Adrenal gland (tissue), 12 donors: Measurements from ENCODE around the gene SLC1A5. TPM values are rescaled to one million over a fixed set of nuclear protein-coding genes. Genes with fewer than 3 reads are reported as not detected.
A peak's percentile ranks its signal among the peaks of the same experiment; 100 is the strongest.

ENCODE experiments used
- DNase-seq, 7 donors: peaks; one replicate each; pipeline ENCODE4 v3.0.0-alpha.2; 2019 to 2020
- H3K27ac ChIP-seq, 5 donors: fragments of 200-600 bp; sonication (generic) in 4 of 5; 1 replicate in 3 of 5; 2 replicates in 2 of 5; pipeline versions ENCODE4 v1.5.1 to v1.8.0; 2016 to 2020; ENCODE audit warnings: mild to moderate bottlenecking in 1 of 5
- H3K27me3 ChIP-seq: fragments of 200-600 bp; 2 replicates; pipeline ENCODE4 v1.8.0; 2021
- H3K36me3 ChIP-seq, 2 donors: fragments of 200-600 bp; replicated peaks in 1 of 2; 1 replicate in 1 of 2; 2 replicates in 1 of 2; pipeline versions ENCODE4 v1.5.1 to v1.8.0; 2018 to 2022
- H3K4me1 ChIP-seq, 2 donors: fragments of 200-600 bp; replicated peaks in 1 of 2; 1 replicate in 1 of 2; 2 replicates in 1 of 2; pipeline versions ENCODE4 v1.5.1 to v1.8.0; 2018 to 2021
- H3K4me3 ChIP-seq, 4 donors: fragments of 200-600 bp; sonication (generic) in 3 of 4; one replicate each; pipeline ENCODE4 v1.5.1; 2016 to 2018
- H3K9me3 ChIP-seq, 3 donors: fragments of 200-600 bp; sonication (generic) in 1 of 3; replicated peaks in 1 of 3; 1 replicate in 2 of 3; 2 replicates in 1 of 3; pipeline versions ENCODE4 v1.5.1 to v1.8.0; 2016 to 2021
- CTCF ChIP-seq, 6 experiments: fragments of 450-650 bp in 4 of 6; fragments of 200-600 bp in 2 of 6; sonication (generic) in 1 of 6; IDR thresholded peaks; 1 replicate in 5 of 6; 2 replicates in 1 of 6; pipeline versions ENCODE4 v1.5.1 to v1.8.0; 2016 to 2021; ENCODE audit warnings: antibody characterized with exemption in 6 of 6, mild to moderate bottlenecking in 2 of 6, moderate library complexity in 1 of 6
- POLR2A ChIP-seq, 2 donors: fragments of 450-650 bp; IDR thresholded peaks; one replicate each; pipeline ENCODE4 v1.6.1; 2017; ENCODE audit warnings: antibody characterized with exemption in 2 of 2, mild to moderate bottlenecking in 2 of 2, moderate library complexity in 1 of 2
- WGBS, 4 donors: extraction: QIAGEN DNeasy Blood & Tissue Kit in 2 of 4; methylation state at CpG; one replicate each; pipeline versions ENCODE4 v1.1.5 to v1.1.7; 2013 to 2017; 5-methylcytosine and 5-hydroxymethylcytosine counted together
- intact Hi-C, 2 donors: fragments of 100-400 bp; cut with DNase I; formaldehyde crosslinking; loops; one replicate each; pipeline versions ENCODE4 v1.14.1 to v1.15.0; 2022 to 2023
- polyA plus RNA-seq, 3 donors: library from polyadenylated mRNA; stranded (reverse); fragments of 200-250 nt in 2 of 3; fragments of 350-450 nt in 1 of 3; fragmentation: Illumina TruSeq in 1 of 3; extraction: RNeasy Lipid Tissue Mini Kit (QIAGEN cat#74804) in 1 of 3; gene quantifications; one replicate each; pipeline ENCODE4 v1.2.3, GENCODE V29; 2013 to 2014
- total RNA-seq, 9 donors: library from RNA; depleted of rRNA in 4 of 9; stranded (reverse); fragments of >200 nt in 4 of 9; fragments of 120-200 nt in 1 of 9; fragmentation: NEBNext Ultra II Directional in 1 of 9; extraction: Animal tissue kit (Norgen Biotek cat#: 25700) in 1 of 9; gene quantifications; one replicate each; pipeline versions ENCODE4 v1.1.0 to v1.2.4, GENCODE V29; 2013 to 2023
- donor health status: healthy with polysubstance abuse.
- donor health status: Bipolar disorder and iron deficiency.
- donor health status: DM: yes; HTN: yes; CAD: no.
- donor health status: DM: no; HTN: no; CAD: no.
- donor health status: DM: no; HTN: no; CAD: no.
- donor health status: DM: yes; HTN: yes; CAD: no.

The SLC1A5 gene
- total and polyA plus RNA-seq, 12 donors: 4.7 to 56.9 (median 28.5) TPM

GRCh38 chr19:46745030-46745429 is 43.4 kb downstream of the SLC1A5 start:
- peaks cover 0 to 6% of the 10 kb centered on the region in 2 donors for H3K36me3 ChIP-seq
- no peaks in the 10 kb centered on the region for H3K27me3 ChIP-seq
- WGBS, 4 donors: 15 to 24% (median 19%) methylated on average over 8 of the region's 8 CpGs
- no peak overlapping the region for H3K27ac ChIP-seq
- H3K4me3 ChIP-seq: peak overlapping the region in 3 of 4 donors; percentile 38 to 100 (median 97)
- H3K4me1 ChIP-seq: peaks cover 10 to 46% of the 10 kb centered on the region in 2 donors
- no peaks in the 10 kb centered on the region for H3K9me3 ChIP-seq
- TF ChIP-seq CTCF (IDR thresholded peaks at IDR 0.05) (no peak), POLR2A (IDR thresholded peaks at IDR 0.05) (no peak)
- no peak for DNase-seq
- intact Hi-C loops: no loop called here

DNA sequence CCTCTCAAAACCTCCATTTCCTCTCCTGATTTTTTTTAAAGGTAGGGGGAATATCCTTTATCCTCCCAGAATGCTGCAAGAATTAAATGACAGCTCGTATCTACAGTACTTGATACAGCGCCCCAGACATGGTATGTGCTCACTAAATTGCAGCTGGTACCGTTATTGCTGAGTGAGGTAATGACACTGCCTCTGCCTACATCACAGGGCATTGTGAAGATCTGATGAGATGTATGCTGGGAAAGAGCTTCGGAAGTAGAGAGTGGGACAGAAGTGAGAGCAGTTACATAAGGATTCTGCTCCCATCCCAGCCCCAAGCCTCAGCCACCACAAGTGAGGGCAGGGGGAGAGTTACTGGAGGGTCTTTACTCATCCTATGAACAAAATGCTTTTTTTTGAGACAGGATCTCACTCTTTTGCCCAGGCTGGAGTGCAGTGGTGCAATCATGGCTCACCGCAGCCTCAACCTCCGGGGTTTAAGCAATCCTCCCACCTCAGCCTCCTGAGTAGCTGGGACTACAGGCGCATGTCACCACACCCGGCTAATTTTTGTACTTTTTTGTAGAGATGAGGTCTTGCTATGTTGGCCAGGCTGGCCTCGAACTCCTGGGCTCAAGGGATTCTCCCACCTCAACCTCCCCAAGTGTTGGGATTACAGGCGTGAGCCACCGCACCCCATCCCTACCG is 44.2 kb downstream of the SLC1A5 start:
- Histone ChIP-seq H3K36me3 (peaks cover 0 to 6% of the 10 kb centered on the region in 2 donors), H3K9me3 (no peaks in the 10 kb centered on the region), H3K4me1 (peaks cover 10 to 53% of the 10 kb centered on the region in 2 donors), H3K4me3 (no peak overlapping the region), H3K27ac (no peak overlapping the region), H3K27me3 (no peaks in the 10 kb centered on the region)
- intact Hi-C loops: no loop called here
- TF ChIP-seq POLR2A (IDR thresholded peaks at IDR 0.05) (no peak), CTCF (IDR thresholded peaks at IDR 0.05) (no peak)
- WGBS, 4 donors: 83 to 92% (median 86%) methylated on average over 12 of the region's 12 CpGs
- DNase-seq: no peak

DNA sequence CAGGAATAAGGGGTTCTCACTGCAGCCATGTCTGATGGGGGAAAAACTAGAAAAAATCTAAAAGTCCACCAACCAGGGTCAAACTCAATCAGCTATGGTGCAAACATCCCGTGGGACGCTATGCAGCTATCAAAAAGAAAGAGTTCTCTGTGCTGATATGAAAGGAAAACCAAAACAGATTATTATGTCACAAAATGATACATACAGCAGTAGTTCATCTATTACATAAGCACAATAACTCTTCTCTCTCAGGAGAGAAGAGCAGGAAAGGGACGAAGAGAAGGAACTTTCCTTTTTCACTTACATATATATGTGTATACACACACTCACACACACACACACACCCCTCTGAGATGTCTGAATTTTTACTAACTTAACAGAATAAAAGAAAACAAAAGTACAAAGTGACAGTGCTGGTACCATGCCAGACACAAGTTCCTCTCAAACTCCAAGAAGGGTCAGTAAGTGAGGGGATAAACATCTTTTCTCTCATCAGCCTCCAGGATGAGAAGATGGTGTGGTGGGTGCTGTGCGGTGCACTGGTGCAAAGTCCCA is 45.4 kb downstream of the SLC1A5 start:
- TF ChIP-seq CTCF (IDR thresholded peaks at IDR 0.05) (no peak), POLR2A (IDR thresholded peaks at IDR 0.05) (no peak)
- DNase-seq: no peak
- Histone ChIP-seq H3K4me1 (peaks cover 10 to 53% of the 10 kb centered on the region in 2 donors), H3K27ac (no peak overlapping the region), H3K9me3 (no peaks in the 10 kb centered on the region), H3K4me3 (no peak overlapping the region), H3K27me3 (no peaks in the 10 kb centered on the region), H3K36me3 (peaks cover 0 to 2% of the 10 kb centered on the region in 2 donors)
- intact Hi-C loops: no loop called here
- 42 to 51% (median 46%) methylated on average over 4 of the region's 4 CpGs for WGBS, 4 donors

DNA sequence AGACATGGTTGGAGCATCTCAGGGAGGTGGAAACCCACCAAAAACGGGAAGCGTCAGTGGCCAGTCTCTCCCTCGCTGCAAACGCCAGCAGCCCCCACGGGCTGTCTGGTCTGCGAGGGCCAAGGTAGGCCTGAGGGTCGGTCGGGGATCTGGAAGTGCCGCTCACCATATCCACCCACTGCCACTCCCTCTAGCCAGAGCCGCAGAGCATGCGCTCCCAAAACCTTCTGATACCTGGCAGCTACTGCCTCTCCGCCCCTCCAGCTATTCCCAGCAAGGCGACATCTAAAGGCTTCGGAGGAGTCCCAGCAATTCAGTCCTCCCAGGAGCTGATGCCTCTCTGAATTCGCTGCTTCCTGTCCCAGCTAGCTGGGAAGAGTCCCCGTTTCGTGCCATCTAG is 46.9 kb downstream of the SLC1A5 start:
- peaks cover 14 to 58% of the 10 kb centered on the region in 2 donors for H3K4me1 ChIP-seq
- H3K36me3 ChIP-seq: peaks cover 0 to 6% of the 10 kb centered on the region in 2 donors
- intact Hi-C loops: no loop called here
- H3K4me3 ChIP-seq: no peak overlapping the region
- TF ChIP-seq POLR2A (IDR thresholded peaks at IDR 0.05) (no peak), CTCF (IDR thresholded peaks at IDR 0.05) (no peak)
- H3K27me3 ChIP-seq: no peaks in the 10 kb centered on the region
- DNase-seq: no peak
- 69 to 89% (median 83%) methylated on average over 13 to 17 of the region's 17 CpGs for WGBS, 4 donors
- H3K9me3 ChIP-seq: no peaks in the 10 kb centered on the region
- H3K27ac ChIP-seq: no peak overlapping the region
